HG03521 (cell line): ENCODE results near the gene PHOX2B.
"Not testable (repeated sequence)": the region's sequence is repeated elsewhere in the genome, so short reads cannot be mapped to it uniquely, and the experiment has no call there.

Source experiments
- ATAC-seq: cut with Tn5 transposase; IDR thresholded peaks from one replicate; pipeline ENCODE4 v1.9.1; 2021; ENCODE audit warnings: mild to moderate bottlenecking, moderate library complexity; ENCODE audit not compliant: unreplicated experiment

The PHOX2B gene

GRCh38 chr4:41714364-41715000 is 34.0 kb downstream of the PHOX2B start:
- no peak for ATAC-seq

- ATAC-seq = no peak
Measured at GRCh38 chr4:41713768-41714167, 34.8 kb downstream of the PHOX2B start.

GRCh38 chr4:41712425-41712824 is 36.1 kb downstream of the PHOX2B start:
- no peak for ATAC-seq

GRCh38 chr4:41711654-41712053 is 36.9 kb downstream of the PHOX2B start:
- ATAC-seq = not testable (repeated sequence)

GRCh38 chr4:41709844-41710481 is 38.6 kb downstream of the PHOX2B start:
- no peak for ATAC-seq

- no peak for ATAC-seq
Measured at GRCh38 chr4:41703785-41704184, 44.7 kb downstream of the PHOX2B start.

GRCh38 chr4:41702770-41703169 is 45.8 kb downstream of the PHOX2B start:
- no peak for ATAC-seq

- ATAC-seq = no peak
Measured at GRCh38 chr4:41701983-41702382, 46.5 kb downstream of the PHOX2B start.

GRCh38 chr4:41696763-41697162 is 51.8 kb downstream of the PHOX2B start:
- ATAC-seq = no peak

GRCh38 chr4:41696131-41696530 is 52.4 kb downstream of the PHOX2B start:
- ATAC-seq = no peak
